SIG-M5 (cell line): ENCODE measurements around the gene PPM1G.

Experiments
- DNase-seq: peaks from one replicate; lab custom pipeline; 2025; lab: John Stamatoyannopoulos, UW

The PPM1G gene

GRCh38 chr2:27412419-27413152, 3.2 kb upstream of the PPM1G start:
- DNase-seq = no peak

- DNase-seq = no peak
These were observed 630 bp downstream of the PPM1G start for GRCh38 chr2:27408601-27409320.

- no peak for DNase-seq
These were observed 1.4 kb downstream of the PPM1G start for GRCh38 chr2:27407798-27408491.

- no peak for DNase-seq
These were observed 8.8 kb downstream of the PPM1G start for GRCh38 chr2:27400348-27401135.

GRCh38 chr2:27398962-27399361, 10.4 kb downstream of the PPM1G start:
- no peak for DNase-seq

GRCh38 chr2:27393225-27393624, 16.2 kb downstream of the PPM1G start:
- no peak for DNase-seq

GRCh38 chr2:27390822-27391679, 18.3 kb downstream of the PPM1G start:
- DNase-seq = no peak

GRCh38 chr2:27381577-27382181, 27.7 kb downstream of the PPM1G start:
- DNase-seq = no peak

- DNase-seq = peak; percentile 38
These were observed 28.5 kb downstream of the PPM1G start, which contains the start of gene ZNF513 for GRCh38 chr2:27380626-27381545. TSS of gene ZNF513 (minus strand) at chr2:27380734. CDS start at chr2:27380526, 208 bp downstream.

- DNase-seq = no peak
These were observed 29.4 kb downstream of the PPM1G start for GRCh38 chr2:27379836-27380625.

- no peak for DNase-seq
These were observed 30.0 kb downstream of the PPM1G start for GRCh38 chr2:27379383-27379835.

GRCh38 chr2:27378809-27379290, 30.5 kb downstream of the PPM1G start:
- no peak for DNase-seq

- no peak for DNase-seq
These were observed 31.1 kb downstream of the PPM1G start for GRCh38 chr2:27378096-27378808.

GRCh38 chr2:27377618-27378095, 31.7 kb downstream of the PPM1G start:
- DNase-seq = no peak

GRCh38 chr2:27376866-27377617, 32.3 kb downstream of the PPM1G start:
- no peak for DNase-seq

GRCh38 chr2:27376151-27376865, 33.1 kb downstream of the PPM1G start:
- no peak for DNase-seq
